RWPE2 (cell line): Measurements from ENCODE around the gene TBR1.

Experiments used
- ATAC-seq: fragments of 200-7000 bp; cut with Tn5 transposase; 3 replicates; pipeline ENCODE4 v1.9.1; 2021; ENCODE audit warnings: low read depth
- DNase-seq: peaks from one replicate; pipeline ENCODE4 v3.0.0-alpha.2; 2020; ENCODE audit warnings: low spot score
- H3K27ac ChIP-seq: fragments of 450-650 bp; 2 replicates; pipeline ENCODE4 v1.5.1; 2017; ENCODE audit warnings: mild to moderate bottlenecking; ENCODE audit not compliant: poor library complexity, severe bottlenecking
- H3K27me3 ChIP-seq: fragments of 250-450 bp; sonication (Bioruptor Pico); 2 replicates; pipeline ENCODE4 v1.5.1; 2021; ENCODE audit warnings: mild to moderate bottlenecking, moderate library complexity; ENCODE audit not compliant: insufficient read depth, poor library complexity, severe bottlenecking
- H3K36me3 ChIP-seq: fragments of 250-450 bp; sonication (Bioruptor Pico); 2 replicates; pipeline ENCODE4 v1.5.1; 2020; ENCODE audit warnings: low read depth, mild to moderate bottlenecking, moderate library complexity
- H3K4me1 ChIP-seq: fragments of 250-450 bp; sonication (Bioruptor Pico); 2 replicates; pipeline ENCODE4 v1.5.1; 2021; ENCODE audit warnings: mild to moderate bottlenecking, moderate library complexity; ENCODE audit not compliant: insufficient read depth, poor library complexity, severe bottlenecking
- H3K4me3 ChIP-seq: fragments of 250-450 bp; sonication (Bioruptor Pico); 2 replicates; pipeline ENCODE4 v1.5.1; 2021; ENCODE audit warnings: mild to moderate bottlenecking, moderate library complexity; ENCODE audit not compliant: severe bottlenecking
- H3K9me3 ChIP-seq: fragments of 250-450 bp; sonication (Bioruptor Pico); 2 replicates; pipeline ENCODE4 v1.5.1; 2021; ENCODE audit warnings: mild to moderate bottlenecking, moderate library complexity; ENCODE audit not compliant: severe bottlenecking
- CTCF ChIP-seq: fragments of 450-650 bp; IDR thresholded peaks from one replicate; pipeline ENCODE4 v1.5.1; 2017; ENCODE audit warnings: mild to moderate bottlenecking, moderate library complexity; ENCODE audit not compliant: poor library complexity, severe bottlenecking

The TBR1 gene

GRCh38 chr2:161415987-161416707, at the start of gene TBR1:
TSS of gene TBR1 (plus strand) at chr2:161416297. CDS start at chr2:161416411, 114 bp downstream.
- no peak for TF ChIP-seq CTCF
- Histone ChIP-seq H3K27me3 (peaks cover 74% of the 10 kb centered on the region), H3K27ac (no peak within 1 kb of the TSS), H3K9me3 (no peaks in the 10 kb centered on the region), H3K4me3 (no peak within 1 kb of the TSS), H3K36me3 (peaks cover 5% of the 10 kb centered on the region; the same call in 1 of the 2 replicates), H3K4me1 (no peaks in the 10 kb centered on the region)
- DNase-seq (no peak), ATAC-seq (0 out of 3 replicates have a peak, but pooled peaks have one; percentile 4)

GRCh38 chr2:161367675-161368074, 48.4 kb upstream of the TBR1 start:
- ATAC-seq = no peak

GRCh38 chr2:161369311-161369710, 46.8 kb upstream of the TBR1 start:
- Histone ChIP-seq H3K27ac (no peak overlapping the region), H3K36me3 (peaks cover 69% of the 10 kb centered on the region), H3K9me3 (no peaks in the 10 kb centered on the region), H3K4me1 (peaks cover 9% of the 10 kb centered on the region), H3K27me3 (no peaks in the 10 kb centered on the region), H3K4me3 (no peak overlapping the region)
- DNase-seq (no peak), ATAC-seq (no peak)
- TF ChIP-seq CTCF = no peak

More at GRCh38 chr2:161367675-161368074, 48.4 kb upstream of the TBR1 start:
- no peak overlapping the region for H3K4me3 ChIP-seq
- DNase-seq = no peak
- H3K27me3 ChIP-seq = no peaks in the 10 kb centered on the region
- no peaks in the 10 kb centered on the region for H3K9me3 ChIP-seq
- TF ChIP-seq CTCF = no peak
- no peak overlapping the region for H3K27ac ChIP-seq
- H3K36me3 ChIP-seq = peaks cover 55% of the 10 kb centered on the region
- no peaks in the 10 kb centered on the region for H3K4me1 ChIP-seq

GRCh38 chr2:161370981-161371380, 45.1 kb upstream of the TBR1 start:
- H3K9me3 ChIP-seq = no peaks in the 10 kb centered on the region
- H3K27ac ChIP-seq = no peak overlapping the region
- H3K4me1 ChIP-seq = peaks cover 9% of the 10 kb centered on the region
- H3K27me3 ChIP-seq = no peaks in the 10 kb centered on the region
- DNase-seq (no peak), ATAC-seq (no peak)
- no peak for TF ChIP-seq CTCF
- H3K4me3 ChIP-seq = no peak overlapping the region
- peaks cover 81% of the 10 kb centered on the region for H3K36me3 ChIP-seq

- H3K36me3 ChIP-seq = peaks cover 80% of the 10 kb centered on the region
- ATAC-seq = no peak
These were observed 44.2 kb upstream of the TBR1 start for GRCh38 chr2:161371869-161372268.

More at GRCh38 chr2:161371869-161372268, 44.2 kb upstream of the TBR1 start:
- no peak for DNase-seq
- no peak overlapping the region for H3K4me3 ChIP-seq
- no peak for TF ChIP-seq CTCF
- no peaks in the 10 kb centered on the region for H3K9me3 ChIP-seq
- H3K27me3 ChIP-seq = no peaks in the 10 kb centered on the region
- H3K27ac ChIP-seq = no peak overlapping the region
- peaks cover 9% of the 10 kb centered on the region for H3K4me1 ChIP-seq
